GM12891 (cell line): Measurements from ENCODE around the gene BNC2.

ENCODE experiments used
- POLR2A ChIP-seq: IDR thresholded peaks from 2 replicates; pipeline ENCODE4 v1.6.1; 2011; ENCODE audit warnings: low read depth, low read length, control low read depth
- POLR2AphosphoS5 ChIP-seq: IDR thresholded peaks from 2 replicates; pipeline ENCODE4 v1.6.1; 2011; ENCODE audit warnings: low read depth, low read length, control low read depth
- SPI1 ChIP-seq: IDR thresholded peaks from 2 replicates; pipeline ENCODE4 v1.6.1; 2011; ENCODE audit warnings: low read depth, low read length, control low read depth
- TAF1 ChIP-seq: IDR thresholded peaks from 2 replicates; pipeline ENCODE4 v1.6.1; 2011; ENCODE audit warnings: low read depth, low read length, control low read depth

DNA sequence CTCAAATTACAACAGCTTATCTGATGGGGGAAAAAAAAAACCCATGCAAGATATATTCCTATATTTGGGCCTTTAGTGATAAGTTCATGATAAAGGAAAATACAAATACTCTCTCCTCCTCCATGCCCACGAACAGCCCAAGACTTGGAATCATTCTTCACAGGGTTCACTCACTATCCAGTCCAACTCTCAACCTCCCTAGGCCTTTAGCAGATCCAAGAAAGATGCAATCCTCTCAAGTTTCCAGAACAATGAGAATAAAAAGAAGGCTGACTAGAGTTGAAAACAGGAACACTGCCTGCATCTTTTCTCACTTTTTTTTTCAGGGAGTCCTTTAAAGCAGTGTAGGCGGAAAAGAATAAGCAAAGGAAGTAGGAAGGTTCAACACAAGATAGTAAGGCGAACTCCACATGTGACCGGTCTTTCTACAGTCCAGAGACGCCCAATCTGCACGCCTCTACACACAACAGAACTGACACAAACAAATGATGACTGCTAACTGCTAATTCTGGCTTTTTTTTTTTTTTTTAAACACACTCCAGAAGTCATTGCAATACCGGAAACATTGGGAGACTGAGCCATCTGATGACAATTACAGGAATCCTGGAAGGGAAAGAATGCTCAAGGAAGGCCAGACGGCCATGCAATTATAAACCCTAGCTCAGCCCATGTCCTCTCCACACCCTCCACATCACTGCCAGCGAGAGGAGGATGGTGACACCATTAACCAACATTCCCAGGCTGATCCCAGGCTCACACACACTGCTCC, 75.4 kb downstream of the BNC2 start:
- TF ChIP-seq POLR2A (no peak), POLR2AphosphoS5 (no peak), TAF1 (no peak), SPI1 (no peak)
